WTC11 (cell line): ENCODE measurements around the gene UNC79.

Source experiments
- ELF4 ChIP-seq: sonication (generic); formaldehyde crosslinking; IDR thresholded peaks from 2 replicates; pipeline ENCODE4 v1.8.1; 2022; ENCODE audit warnings: low read depth, mild to moderate bottlenecking, moderate library complexity, missing genetic modification reagents
- KAT7 ChIP-seq: sonication (generic); formaldehyde crosslinking; IDR thresholded peaks from 2 replicates; pipeline ENCODE4 v1.8.1; 2023; ENCODE audit warnings: missing genetic modification reagents, mild to moderate bottlenecking, borderline replicate concordance
- PRRX2 ChIP-seq: fragments of 250-450 bp; sonication (Bioruptor Pico); IDR thresholded peaks from 2 replicates; pipeline ENCODE4 v1.8.0; 2021; ENCODE audit warnings: mild to moderate bottlenecking
- ZNF396 ChIP-seq: fragments of 250-450 bp; sonication (Bioruptor Pico); IDR thresholded peaks from 2 replicates; pipeline ENCODE4 v1.8.0; 2021; ENCODE audit warnings: mild to moderate bottlenecking, moderate library complexity, borderline replicate concordance
- TF ChIP-seq, protein P1 (sequence below): sonication (generic); formaldehyde crosslinking; IDR thresholded peaks from 2 replicates; pipeline ENCODE4 v1.8.0; 2022; ENCODE audit warnings: mild to moderate bottlenecking, missing genetic modification reagents
- TF ChIP-seq, protein P2 (sequence below): fragments of 200-600 bp; IDR thresholded peaks from 2 replicates; pipeline ENCODE4 v1.8.0; 2022; ENCODE audit warnings: antibody characterized with exemption
- TF ChIP-seq, protein P3 (sequence below): fragments of 250-450 bp; sonication (Bioruptor Pico); IDR thresholded peaks from 2 replicates; pipeline ENCODE4 v1.9.0; 2021; ENCODE audit warnings: mild to moderate bottlenecking
- TF ChIP-seq, protein P4 (sequence below): sonication (generic); formaldehyde crosslinking; IDR thresholded peaks from 2 replicates; pipeline ENCODE4 v1.8.1; 2022; ENCODE audit warnings: mild to moderate bottlenecking, missing genetic modification reagents, moderate library complexity, borderline replicate concordance

DNA sequence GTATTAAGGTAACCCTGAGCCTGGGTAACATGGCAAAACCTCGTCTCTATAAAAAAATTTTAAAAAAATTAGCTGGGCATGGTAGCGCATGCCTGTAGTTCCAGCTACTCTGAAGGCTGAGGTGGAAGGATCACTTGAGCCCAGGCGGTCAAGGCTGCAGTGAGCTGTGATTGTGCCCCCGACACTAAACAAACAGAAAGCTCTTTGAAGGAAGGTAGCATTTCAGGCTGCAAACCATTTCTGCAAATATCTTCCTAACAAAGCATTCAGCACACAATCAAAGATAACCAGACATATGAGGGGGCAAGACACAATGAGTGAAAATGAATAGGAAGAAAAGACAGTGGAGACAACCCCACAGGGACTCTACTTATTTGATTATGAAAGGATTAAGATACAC lies 238.9 kb downstream of the UNC79 start:
- TF ChIP-seq, protein P1, sequence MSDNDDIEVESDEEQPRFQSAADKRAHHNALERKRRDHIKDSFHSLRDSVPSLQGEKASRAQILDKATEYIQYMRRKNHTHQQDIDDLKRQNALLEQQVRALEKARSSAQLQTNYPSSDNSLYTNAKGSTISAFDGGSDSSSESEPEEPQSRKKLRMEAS: no peak
- TF ChIP-seq, protein P2, sequence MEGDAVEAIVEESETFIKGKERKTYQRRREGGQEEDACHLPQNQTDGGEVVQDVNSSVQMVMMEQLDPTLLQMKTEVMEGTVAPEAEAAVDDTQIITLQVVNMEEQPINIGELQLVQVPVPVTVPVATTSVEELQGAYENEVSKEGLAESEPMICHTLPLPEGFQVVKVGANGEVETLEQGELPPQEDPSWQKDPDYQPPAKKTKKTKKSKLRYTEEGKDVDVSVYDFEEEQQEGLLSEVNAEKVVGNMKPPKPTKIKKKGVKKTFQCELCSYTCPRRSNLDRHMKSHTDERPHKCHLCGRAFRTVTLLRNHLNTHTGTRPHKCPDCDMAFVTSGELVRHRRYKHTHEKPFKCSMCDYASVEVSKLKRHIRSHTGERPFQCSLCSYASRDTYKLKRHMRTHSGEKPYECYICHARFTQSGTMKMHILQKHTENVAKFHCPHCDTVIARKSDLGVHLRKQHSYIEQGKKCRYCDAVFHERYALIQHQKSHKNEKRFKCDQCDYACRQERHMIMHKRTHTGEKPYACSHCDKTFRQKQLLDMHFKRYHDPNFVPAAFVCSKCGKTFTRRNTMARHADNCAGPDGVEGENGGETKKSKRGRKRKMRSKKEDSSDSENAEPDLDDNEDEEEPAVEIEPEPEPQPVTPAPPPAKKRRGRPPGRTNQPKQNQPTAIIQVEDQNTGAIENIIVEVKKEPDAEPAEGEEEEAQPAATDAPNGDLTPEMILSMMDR: no peak
- TF ChIP-seq ZNF396 (no peak), ELF4 (no peak), PRRX2 (CRISPR knock-in tag) (no peak), KAT7 (CRISPR knock-in tag) (no peak)
- TF ChIP-seq, protein P3, sequence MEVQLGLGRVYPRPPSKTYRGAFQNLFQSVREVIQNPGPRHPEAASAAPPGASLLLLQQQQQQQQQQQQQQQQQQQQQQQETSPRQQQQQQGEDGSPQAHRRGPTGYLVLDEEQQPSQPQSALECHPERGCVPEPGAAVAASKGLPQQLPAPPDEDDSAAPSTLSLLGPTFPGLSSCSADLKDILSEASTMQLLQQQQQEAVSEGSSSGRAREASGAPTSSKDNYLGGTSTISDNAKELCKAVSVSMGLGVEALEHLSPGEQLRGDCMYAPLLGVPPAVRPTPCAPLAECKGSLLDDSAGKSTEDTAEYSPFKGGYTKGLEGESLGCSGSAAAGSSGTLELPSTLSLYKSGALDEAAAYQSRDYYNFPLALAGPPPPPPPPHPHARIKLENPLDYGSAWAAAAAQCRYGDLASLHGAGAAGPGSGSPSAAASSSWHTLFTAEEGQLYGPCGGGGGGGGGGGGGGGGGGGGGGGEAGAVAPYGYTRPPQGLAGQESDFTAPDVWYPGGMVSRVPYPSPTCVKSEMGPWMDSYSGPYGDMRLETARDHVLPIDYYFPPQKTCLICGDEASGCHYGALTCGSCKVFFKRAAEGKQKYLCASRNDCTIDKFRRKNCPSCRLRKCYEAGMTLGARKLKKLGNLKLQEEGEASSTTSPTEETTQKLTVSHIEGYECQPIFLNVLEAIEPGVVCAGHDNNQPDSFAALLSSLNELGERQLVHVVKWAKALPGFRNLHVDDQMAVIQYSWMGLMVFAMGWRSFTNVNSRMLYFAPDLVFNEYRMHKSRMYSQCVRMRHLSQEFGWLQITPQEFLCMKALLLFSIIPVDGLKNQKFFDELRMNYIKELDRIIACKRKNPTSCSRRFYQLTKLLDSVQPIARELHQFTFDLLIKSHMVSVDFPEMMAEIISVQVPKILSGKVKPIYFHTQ: no peak
- TF ChIP-seq, protein P4, sequence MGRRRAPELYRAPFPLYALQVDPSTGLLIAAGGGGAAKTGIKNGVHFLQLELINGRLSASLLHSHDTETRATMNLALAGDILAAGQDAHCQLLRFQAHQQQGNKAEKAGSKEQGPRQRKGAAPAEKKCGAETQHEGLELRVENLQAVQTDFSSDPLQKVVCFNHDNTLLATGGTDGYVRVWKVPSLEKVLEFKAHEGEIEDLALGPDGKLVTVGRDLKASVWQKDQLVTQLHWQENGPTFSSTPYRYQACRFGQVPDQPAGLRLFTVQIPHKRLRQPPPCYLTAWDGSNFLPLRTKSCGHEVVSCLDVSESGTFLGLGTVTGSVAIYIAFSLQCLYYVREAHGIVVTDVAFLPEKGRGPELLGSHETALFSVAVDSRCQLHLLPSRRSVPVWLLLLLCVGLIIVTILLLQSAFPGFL (CRISPR knock-in tag): no peak
